HG03066 (cell line): ENCODE measurements around the gene DCAF4.
"Not testable (repeated sequence)": the region's sequence is repeated elsewhere in the genome, so short reads cannot be mapped to it uniquely, and the experiment has no call there.

Experiments used
- ATAC-seq: cut with Tn5 transposase; IDR thresholded peaks from one replicate; pipeline ENCODE4 v1.9.1; 2021; ENCODE audit warnings: low read depth; ENCODE audit not compliant: unreplicated experiment

The DCAF4 gene

GRCh38 chr14:72965249-72965648 is 39.0 kb downstream of the DCAF4 start:
- no peak for ATAC-seq

- no peak for ATAC-seq
These were observed 39.8 kb downstream of the DCAF4 start for GRCh38 chr14:72966038-72966437.

- no peak for ATAC-seq
These were observed 42.1 kb downstream of the DCAF4 start for GRCh38 chr14:72968316-72968715.

GRCh38 chr14:72970058-72970630 is 43.9 kb downstream of the DCAF4 start:
- no peak for ATAC-seq

GRCh38 chr14:72970824-72971434 is 44.7 kb downstream of the DCAF4 start:
- no peak for ATAC-seq

- ATAC-seq, result no peak
These were observed 48.4 kb downstream of the DCAF4 start for GRCh38 chr14:72974661-72975060.

- ATAC-seq, result no peak
These were observed 49.5 kb downstream of the DCAF4 start for GRCh38 chr14:72975770-72976169.

- no peak for ATAC-seq
These were observed 52.6 kb downstream of the DCAF4 start for GRCh38 chr14:72978856-72979255.

GRCh38 chr14:72980863-72981262 is 54.6 kb downstream of the DCAF4 start:
- ATAC-seq, result no peak

- ATAC-seq, result no peak
These were observed 56.0 kb downstream of the DCAF4 start for GRCh38 chr14:72982146-72982708.

GRCh38 chr14:72986214-72986613 is 60.0 kb downstream of the DCAF4 start:
- ATAC-seq, result no peak

- ATAC-seq, result no peak
These were observed 60.6 kb downstream of the DCAF4 start for GRCh38 chr14:72986857-72987256.

GRCh38 chr14:72990171-72990570 is 63.9 kb downstream of the DCAF4 start:
- no peak for ATAC-seq

- ATAC-seq, result no peak
These were observed 70.7 kb downstream of the DCAF4 start for GRCh38 chr14:72996916-72997315.

GRCh38 chr14:72998252-72998903 is 72.1 kb downstream of the DCAF4 start:
- no peak for ATAC-seq

- ATAC-seq, result no peak
These were observed 73.1 kb downstream of the DCAF4 start for GRCh38 chr14:72999316-72999715.

GRCh38 chr14:73000073-73000472 is 73.8 kb downstream of the DCAF4 start:
- no peak for ATAC-seq

GRCh38 chr14:73003681-73004080 is 77.4 kb downstream of the DCAF4 start:
- ATAC-seq, result no peak

GRCh38 chr14:73004641-73005040 is 78.4 kb downstream of the DCAF4 start:
- ATAC-seq, result not testable (repeated sequence)

- ATAC-seq, result no peak
These were observed 81.6 kb downstream of the DCAF4 start for GRCh38 chr14:73007835-73008234.

GRCh38 chr14:73008501-73008900 is 82.2 kb downstream of the DCAF4 start:
- ATAC-seq, result no peak
